KOPT-K1 (cell line): Measurements from ENCODE around the gene HRH1.
"Not testable (repeated sequence)": the region's sequence is repeated elsewhere in the genome, so short reads cannot be mapped to it uniquely, and the experiment has no call there.

Experiments used
- H3K27ac ChIP-seq: fragments of 200-600 bp; sonication (generic); 2 replicates; pipeline ENCODE4 v1.5.1; 2016; ENCODE audit warnings: antibody characterized with exemption, mild to moderate bottlenecking, low read depth, low read length; ENCODE audit not compliant: poor library complexity, severe bottlenecking
- H3K36me3 ChIP-seq: fragments of 200-600 bp; sonication (generic); 2 replicates; pipeline ENCODE4 v1.5.1; 2017; ENCODE audit warnings: antibody characterized with exemption, mild to moderate bottlenecking, low read length, moderate library complexity; ENCODE audit not compliant: insufficient read depth
- H3K9me3 ChIP-seq: fragments of 200-600 bp; sonication (generic); 2 replicates; pipeline ENCODE4 v1.5.1; 2017; ENCODE audit warnings: antibody characterized with exemption, low read length, mild to moderate bottlenecking; ENCODE audit not compliant: insufficient read depth, poor library complexity, severe bottlenecking

Gene HRH1

GRCh38 chr3:11154036-11154952, at the start of gene HRH1:
Gene HRH1, plus strand, starts transcription at chr3:11154493. Its CDS starts 104,545 bp downstream, at chr3:11259038.
- Histone ChIP-seq H3K27ac (no peak within 1 kb of the TSS), H3K9me3 (no peaks in the 10 kb centered on the region), H3K36me3 (no peaks in the 10 kb centered on the region)

GRCh38 chr3:11113316-11113715, 41.0 kb upstream of the HRH1 start:
- H3K36me3 ChIP-seq, H3K27ac ChIP-seq, H3K9me3 ChIP-seq: not testable (repeated sequence)

GRCh38 chr3:11115548-11115947, 38.7 kb upstream of the HRH1 start:
- H3K36me3 ChIP-seq = no peaks in the 10 kb centered on the region
- no peak overlapping the region for H3K27ac ChIP-seq
- H3K9me3 ChIP-seq = no peaks in the 10 kb centered on the region

GRCh38 chr3:11116336-11117059, 37.8 kb upstream of the HRH1 start:
- Histone ChIP-seq H3K27ac (no peak overlapping the region), H3K36me3 (no peaks in the 10 kb centered on the region), H3K9me3 (no peaks in the 10 kb centered on the region)

GRCh38 chr3:11117591-11117990, 36.7 kb upstream of the HRH1 start:
- H3K27ac ChIP-seq = no peak overlapping the region
- no peaks in the 10 kb centered on the region for H3K36me3 ChIP-seq
- no peaks in the 10 kb centered on the region for H3K9me3 ChIP-seq

GRCh38 chr3:11118181-11118682, 36.1 kb upstream of the HRH1 start:
- Histone ChIP-seq H3K36me3 (no peaks in the 10 kb centered on the region), H3K27ac (no peak overlapping the region), H3K9me3 (no peaks in the 10 kb centered on the region)

GRCh38 chr3:11120091-11120805, 34.0 kb upstream of the HRH1 start:
- Histone ChIP-seq H3K36me3 (no peaks in the 10 kb centered on the region), H3K27ac (no peak overlapping the region), H3K9me3 (no peaks in the 10 kb centered on the region)

- H3K9me3 ChIP-seq = no peaks in the 10 kb centered on the region
- H3K27ac ChIP-seq = no peak overlapping the region
- H3K36me3 ChIP-seq = no peaks in the 10 kb centered on the region
These were observed 27.6 kb upstream of the HRH1 start for GRCh38 chr3:11126653-11127052.

- Histone ChIP-seq H3K9me3 (no peaks in the 10 kb centered on the region), H3K27ac (no peak overlapping the region), H3K36me3 (no peaks in the 10 kb centered on the region)
These were observed 25.3 kb upstream of the HRH1 start for GRCh38 chr3:11128682-11129632.

GRCh38 chr3:11130385-11130784, 23.9 kb upstream of the HRH1 start:
- Histone ChIP-seq H3K9me3 (no peaks in the 10 kb centered on the region), H3K36me3 (no peaks in the 10 kb centered on the region), H3K27ac (no peak overlapping the region)

- no peaks in the 10 kb centered on the region for H3K9me3 ChIP-seq
- H3K27ac ChIP-seq = no peak overlapping the region
- H3K36me3 ChIP-seq = no peaks in the 10 kb centered on the region
These were observed 22.9 kb upstream of the HRH1 start for GRCh38 chr3:11131371-11131770.

GRCh38 chr3:11131886-11132285, 22.4 kb upstream of the HRH1 start:
- not testable (repeated sequence) for H3K27ac ChIP-seq, H3K9me3 ChIP-seq, H3K36me3 ChIP-seq

- H3K9me3 ChIP-seq = no peaks in the 10 kb centered on the region
- H3K36me3 ChIP-seq = no peaks in the 10 kb centered on the region
- no peak overlapping the region for H3K27ac ChIP-seq
These were observed 21.4 kb upstream of the HRH1 start for GRCh38 chr3:11132861-11133260.

GRCh38 chr3:11134794-11135193, 19.5 kb upstream of the HRH1 start:
- Histone ChIP-seq H3K27ac (no peak overlapping the region), H3K36me3 (no peaks in the 10 kb centered on the region), H3K9me3 (no peaks in the 10 kb centered on the region)
